NCI-H2107 (cell line): ENCODE measurements around the gene ITM2C.

ENCODE experiments used
- DNase-seq: peaks from one replicate; lab custom pipeline; 2025; lab: John Stamatoyannopoulos, UW

The ITM2C gene

DNA sequence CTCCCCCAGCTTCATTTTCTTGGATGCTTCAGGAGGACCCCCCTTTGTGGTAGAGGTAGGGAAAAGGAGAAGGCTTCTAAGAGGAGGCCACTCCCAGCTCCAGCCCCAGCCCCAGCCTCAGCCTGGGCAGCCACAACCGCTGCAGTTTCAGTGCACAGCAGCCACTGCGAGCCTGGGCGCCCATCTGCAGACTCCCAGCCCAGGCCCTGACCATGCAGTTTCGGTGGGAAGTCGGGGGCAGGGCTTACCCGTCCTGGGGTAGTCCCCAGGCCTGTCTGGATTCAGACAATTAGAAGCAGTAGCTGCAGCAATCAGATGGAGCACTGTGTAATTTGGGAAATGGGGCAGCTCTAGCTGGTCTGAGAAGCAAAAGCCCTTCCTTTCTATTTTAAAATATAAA lies 28.6 kb downstream of the ITM2C start:
- no peak for DNase-seq

GRCh38 chr2:230893841-230894781 lies 29.4 kb downstream of the ITM2C start:
- DNase-seq = no peak

DNA sequence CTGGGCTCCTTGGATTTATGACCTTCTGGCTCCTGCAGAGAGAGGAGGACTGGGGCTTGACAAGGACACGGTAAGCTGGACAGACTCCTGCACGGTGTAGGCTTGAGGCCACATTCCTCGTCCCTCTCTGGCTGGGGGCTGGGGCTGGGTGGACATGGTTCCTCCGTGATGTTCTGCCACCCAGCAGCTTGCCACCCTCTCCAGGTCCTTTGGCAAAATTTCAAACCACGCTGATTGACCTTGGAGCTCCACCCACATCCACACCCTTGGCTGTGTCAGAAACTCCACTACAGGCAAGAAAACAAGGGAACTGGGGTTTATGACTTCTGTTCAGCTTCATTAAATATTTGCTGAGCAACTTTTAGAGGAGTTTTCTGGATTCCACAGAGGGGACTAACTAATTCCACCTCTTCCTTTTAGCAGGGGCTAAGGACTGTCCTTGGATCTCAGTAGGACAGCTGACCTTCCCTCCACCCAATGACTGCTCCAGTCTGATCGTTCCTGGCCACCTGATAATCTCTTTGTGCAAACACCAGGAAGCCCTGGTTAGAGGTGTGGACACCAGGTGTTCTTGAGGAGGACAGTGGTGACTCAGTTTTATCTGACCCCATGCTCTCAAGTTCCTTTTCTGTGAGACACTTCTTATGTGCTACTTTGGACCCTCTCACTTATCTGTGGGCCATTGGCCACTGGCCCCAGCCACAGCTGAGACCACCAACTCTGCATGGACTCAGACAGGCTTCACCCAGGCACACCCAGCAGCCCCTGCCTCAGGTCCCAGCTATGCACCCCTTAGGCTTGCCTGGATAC lies 31.0 kb downstream of the ITM2C start:
- DNase-seq = no peak

GRCh38 chr2:230896346-230897115 lies 31.8 kb downstream of the ITM2C start:
- DNase-seq = no peak

- DNase-seq = no peak
Observed at GRCh38 chr2:230898016-230898712, 33.4 kb downstream of the ITM2C start.

GRCh38 chr2:230898713-230899091 lies 34.0 kb downstream of the ITM2C start:
- no peak for DNase-seq

GRCh38 chr2:230899287-230899686 lies 34.5 kb downstream of the ITM2C start:
- no peak for DNase-seq

- DNase-seq = no peak
Observed at GRCh38 chr2:230899786-230900185, 35.0 kb downstream of the ITM2C start.

DNA sequence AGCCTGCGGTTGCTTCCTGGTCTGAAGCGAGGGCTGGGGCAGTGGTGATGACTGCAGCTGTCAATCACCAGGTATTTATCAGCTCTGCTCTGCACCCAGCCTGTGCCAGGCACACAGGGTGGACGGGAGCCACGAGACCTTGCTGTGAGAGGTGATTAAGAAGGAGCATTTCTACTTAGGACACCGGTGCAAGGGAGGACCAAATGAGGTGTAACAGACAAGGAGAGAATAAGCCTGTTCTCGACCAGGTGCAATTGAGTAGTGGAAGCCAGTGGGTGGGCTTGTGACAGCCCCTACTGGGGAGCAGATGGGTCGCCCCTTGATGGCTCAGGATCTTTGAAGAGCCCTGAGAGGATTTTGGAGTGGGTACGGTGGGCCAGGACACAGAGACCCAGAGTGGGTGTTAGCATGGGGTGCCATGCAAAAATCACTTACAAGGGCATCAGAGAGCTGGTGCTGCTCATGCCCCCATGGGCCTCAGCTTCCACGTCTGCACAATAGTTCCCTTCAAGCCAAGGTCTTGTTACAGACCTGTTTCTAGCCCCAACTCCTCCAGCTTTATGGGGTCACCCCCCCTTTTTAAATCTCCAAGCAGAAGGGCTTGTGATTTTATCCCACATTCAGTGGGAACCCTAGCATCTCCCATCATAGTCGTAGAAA lies 35.7 kb downstream of the ITM2C start:
- DNase-seq = no peak

GRCh38 chr2:230901006-230901405 lies 36.3 kb downstream of the ITM2C start:
- no peak for DNase-seq

- DNase-seq = peak; percentile 36
Observed at GRCh38 chr2:230902180-230902899, 37.6 kb downstream of the ITM2C start.

DNA sequence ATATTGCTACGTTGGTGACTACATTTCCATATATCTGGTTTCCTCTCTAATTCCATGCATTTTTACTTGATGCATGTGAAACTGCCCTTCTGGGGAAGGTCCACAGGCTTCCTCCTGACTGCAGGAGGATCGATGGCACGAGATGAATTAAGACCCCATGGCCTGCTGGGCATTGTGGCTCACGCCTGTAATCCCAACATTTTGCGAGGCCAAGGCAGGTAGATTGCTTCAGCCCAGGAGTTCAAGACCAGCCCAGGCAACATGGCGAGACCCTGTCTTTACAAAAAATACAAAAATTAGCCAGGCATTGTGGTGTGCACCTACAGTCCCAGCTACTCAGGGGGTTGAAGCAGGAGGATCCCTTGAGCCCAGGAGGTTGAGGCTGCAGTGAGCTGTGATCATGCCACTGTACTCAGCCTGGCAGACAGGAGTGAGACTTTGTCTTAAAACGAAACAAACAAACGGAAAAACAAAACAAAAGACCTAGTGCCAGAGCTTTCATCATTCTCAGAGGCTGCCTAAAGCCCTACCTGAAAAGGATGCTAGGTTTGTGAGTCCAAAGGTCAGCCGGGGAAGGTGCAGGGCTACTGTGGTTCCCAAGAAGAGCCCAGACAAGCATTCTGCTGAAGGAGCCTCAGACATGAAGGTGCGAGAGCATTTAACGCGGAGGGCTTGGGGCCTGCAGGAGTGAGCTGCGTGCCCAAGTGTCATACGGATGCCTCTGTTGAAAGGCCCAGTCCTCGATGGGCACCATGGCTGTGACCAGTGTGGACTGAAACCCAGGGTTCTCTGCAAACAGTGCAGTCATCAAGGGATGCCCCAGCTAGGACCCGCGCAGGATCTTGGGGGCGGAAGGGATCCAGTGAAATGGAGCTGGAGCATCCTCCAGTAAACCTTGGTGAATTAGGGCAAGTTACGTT lies 38.7 kb downstream of the ITM2C start:
- DNase-seq = no peak

GRCh38 chr2:230904856-230905447 lies 40.2 kb downstream of the ITM2C start:
- DNase-seq = no peak

- DNase-seq = peak; percentile 27
Observed at GRCh38 chr2:230905448-230906421, 41.0 kb downstream of the ITM2C start.

DNA sequence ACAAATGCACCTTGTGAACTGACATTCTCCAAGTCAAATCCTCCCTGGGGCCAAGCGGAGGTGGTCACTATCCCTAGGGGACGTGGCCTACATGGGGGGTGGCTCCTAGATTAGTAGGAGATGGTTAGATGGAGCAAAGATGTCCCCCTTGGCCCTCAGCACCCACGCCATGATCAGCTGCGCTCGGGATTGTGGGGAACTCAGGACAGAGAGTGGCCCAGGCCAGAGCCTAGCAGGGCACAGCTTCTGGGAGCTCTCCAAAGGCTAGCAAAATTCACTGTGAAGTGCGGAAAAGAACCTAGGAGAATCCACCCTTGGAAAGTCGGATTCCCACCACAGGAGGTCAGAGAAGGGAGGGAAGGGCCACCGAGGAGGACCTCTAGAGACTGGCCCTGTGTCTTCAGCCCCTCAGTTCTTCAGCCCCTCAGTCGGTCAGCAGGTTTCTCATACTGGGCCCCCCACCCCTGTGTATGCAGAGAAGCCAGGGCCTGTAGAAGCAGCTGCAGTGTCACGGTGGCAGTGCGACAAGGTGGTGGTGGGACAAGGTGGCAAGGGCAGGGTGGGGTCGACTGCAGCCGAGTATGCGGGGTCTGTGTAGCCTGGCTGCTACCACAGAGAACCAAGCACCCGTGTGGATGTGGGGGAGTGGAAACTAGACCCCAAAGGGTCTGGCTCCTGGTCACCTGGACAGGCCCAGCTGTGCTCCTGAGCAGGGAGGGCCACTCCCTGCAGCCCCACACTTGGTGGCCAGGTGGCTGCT lies 41.9 kb downstream of the ITM2C start:
- no peak for DNase-seq

DNA sequence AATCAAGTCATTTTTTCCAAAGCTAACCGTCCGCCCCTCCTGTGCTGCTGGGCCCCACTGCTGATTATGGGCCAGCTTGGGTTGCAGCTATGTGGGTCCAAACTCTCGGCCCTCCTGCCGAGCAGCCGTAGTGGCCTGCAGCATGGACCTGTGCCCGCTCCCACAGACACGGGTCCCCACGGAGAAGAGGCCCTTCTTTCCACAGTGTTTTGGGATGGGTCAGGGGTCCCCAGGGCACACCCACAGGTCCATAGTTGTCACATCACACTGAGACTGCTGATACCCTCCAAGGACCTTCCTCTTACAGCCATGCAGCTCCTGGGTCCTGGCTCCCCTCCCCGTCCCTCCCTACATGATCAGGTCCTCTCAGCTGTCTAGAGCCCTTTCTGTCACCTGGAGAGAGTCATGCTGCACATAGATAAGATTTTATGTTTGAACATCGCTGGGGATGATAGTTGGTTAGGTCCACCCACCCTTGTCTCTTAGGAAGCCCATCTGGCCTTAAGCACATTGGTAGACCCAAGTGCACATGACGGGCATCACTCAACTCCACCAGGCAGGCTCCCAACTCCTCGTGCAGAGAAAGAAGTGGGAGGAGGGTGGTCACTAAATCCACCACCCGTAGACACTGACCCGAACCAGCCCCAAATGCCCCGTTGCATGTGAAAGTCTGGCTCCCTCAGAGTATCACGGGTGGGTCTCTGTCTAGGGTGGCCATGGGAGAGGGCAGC lies 42.8 kb downstream of the ITM2C start:
- no peak for DNase-seq
